GM12892 (cell line): Measurements from ENCODE around the gene FAM174C.

Source experiments
- POLR2A ChIP-seq: IDR thresholded peaks from 2 replicates; pipeline ENCODE4 v1.6.1; 2011; ENCODE audit warnings: low read depth, low read length, control low read depth
- POLR2AphosphoS5 ChIP-seq: IDR thresholded peaks from 2 replicates; pipeline ENCODE4 v1.6.1; 2011; ENCODE audit warnings: low read depth, low read length, control low read depth
- TAF1 ChIP-seq: IDR thresholded peaks from 2 replicates; pipeline ENCODE4 v1.6.1; 2011; ENCODE audit warnings: low read depth, mild to moderate bottlenecking, control low read depth, low read length, borderline replicate concordance

DNA sequence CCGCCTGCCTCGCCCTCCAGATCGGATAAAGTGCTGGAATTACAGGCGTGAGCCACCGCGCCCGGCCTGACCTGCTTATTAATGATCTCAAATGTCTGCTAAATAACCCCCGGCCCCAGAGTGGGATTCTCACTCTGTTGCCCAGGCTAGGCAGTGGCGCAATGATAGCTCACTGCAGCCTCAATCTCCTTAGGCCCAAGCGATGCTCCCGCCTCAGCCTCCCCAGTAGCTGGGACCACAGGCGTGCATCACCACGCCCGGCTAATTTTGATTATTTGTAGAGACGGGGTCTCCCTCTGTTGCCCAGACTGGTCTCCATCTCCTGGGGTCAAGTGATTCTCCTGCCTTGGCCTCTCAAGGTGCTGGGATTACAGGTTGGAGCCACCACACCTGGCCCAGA, 34.4 kb upstream of the FAM174C start:
- TF ChIP-seq POLR2A: no peak
- no peak for TF ChIP-seq POLR2AphosphoS5
- TF ChIP-seq TAF1: no peak
